ENCODE data around the gene CDC42. TPM values are rescaled to one million over a fixed set of nuclear protein-coding genes. Genes with fewer than 3 reads are reported as not detected.

Gene CDC42
- total RNA-seq, 1 experiment from 2014 or later: 217 TPM

DNA sequence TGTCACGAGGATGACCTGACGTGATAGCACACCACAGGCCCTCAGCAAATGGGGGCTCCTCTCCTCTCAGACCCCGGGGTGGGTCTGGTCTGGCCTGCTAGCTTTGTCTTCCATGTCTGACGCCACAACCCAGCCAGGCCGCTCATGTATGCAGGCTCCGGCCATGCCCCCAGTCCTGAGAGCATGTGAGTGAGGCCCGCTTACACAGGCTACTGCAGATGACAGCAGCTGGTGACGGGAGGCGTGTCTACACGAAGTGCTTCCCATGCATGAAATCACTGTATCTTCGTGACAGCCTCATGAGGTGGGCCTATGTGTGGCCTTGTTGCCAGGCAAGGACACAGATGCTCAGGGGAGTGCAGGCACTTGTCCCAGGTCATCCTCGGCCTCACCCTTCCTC, 74.0 kb downstream of the CDC42 start:
- CTCF ChIA-PET: no interaction called here

DNA sequence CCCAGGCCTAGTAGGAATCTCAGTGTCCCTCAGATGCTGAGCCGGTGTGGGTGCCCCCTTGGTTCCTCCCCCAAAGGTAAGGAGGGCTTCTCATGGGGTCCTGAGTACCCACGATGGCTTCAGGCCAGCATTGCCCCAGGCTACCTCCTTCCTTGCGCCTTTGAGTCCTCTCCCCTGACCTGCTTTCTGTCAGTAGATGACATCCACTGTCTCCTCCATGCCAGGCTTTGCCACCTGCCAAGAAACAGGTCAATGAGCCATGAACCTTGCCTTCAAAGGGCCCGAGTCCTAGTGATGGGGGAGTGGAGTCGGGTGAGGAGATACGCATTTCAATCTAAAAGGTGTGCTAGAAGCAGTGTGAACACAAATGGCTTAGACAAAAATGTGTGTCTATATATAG, 74.7 kb downstream of the CDC42 start:
- H3K4me2 ChIP-seq (ENCODE audit: low read length): no peak overlapping the region
- ChIA-PET RAD21 (ENCODE audit: low non-redundant PET in 1 of 2, low total read pairs in 2 of 2, uncharacterized antibody in 2 of 2, unreplicated experiment in 2 of 2) (no interaction called here), CTCF (no interaction called here), POLR2A (no interaction called here)
- BruUV-seq (replicated peaks): no TSS peak
- no peak for DNase-seq (ENCODE audit: low read depth, low spot score)
- H3K9ac ChIP-seq (ENCODE audit: low read length): no peak overlapping the region
- no peak for ATAC-seq
- intact Hi-C loops (cut with micrococcal nuclease): no loop called here
- H3K4me1 ChIP-seq (ENCODE audit: control insufficient read depth in 1 of 2, insufficient read depth in 2 of 2, low read length in 2 of 2): peaks cover 2 to 7% of the 10 kb centered on the region in 2 experiments
- no peaks in the 10 kb centered on the region for H3K79me2 ChIP-seq (ENCODE audit: insufficient read depth, low read length)
- H3K9me2 ChIP-seq (ENCODE audit: insufficient read depth): no peaks in the 10 kb centered on the region
- no peaks in the 10 kb centered on the region for H4K20me1 ChIP-seq (ENCODE audit: insufficient read depth)
- H3K9me3 ChIP-seq (ENCODE audit: control insufficient read depth in 1 of 2, insufficient read depth in 1 of 2, low read depth in 1 of 2, low read length in 2 of 2): no peaks in the 10 kb centered on the region
- no peaks in the 10 kb centered on the region for H3K27me3 ChIP-seq (ENCODE audit: insufficient read depth, low read length)
- no peak overlapping the region for H2AFZ ChIP-seq (ENCODE audit: low read depth, low read length, poor library complexity, severe bottlenecking)
- H3K4me3 ChIP-seq (replicated peaks in 1 of 2; ENCODE audit: low read depth in 1 of 2, low read length in 2 of 2): no peak overlapping the region
- no peak overlapping the region for H3K27ac ChIP-seq (ENCODE audit: low read depth, low read length)
- H3K36me3 ChIP-seq (ENCODE audit: control insufficient read depth in 1 of 2, insufficient read depth in 2 of 2, low read length in 2 of 2): no peaks in the 10 kb centered on the region
- TF ChIP-seq, protein P1, sequence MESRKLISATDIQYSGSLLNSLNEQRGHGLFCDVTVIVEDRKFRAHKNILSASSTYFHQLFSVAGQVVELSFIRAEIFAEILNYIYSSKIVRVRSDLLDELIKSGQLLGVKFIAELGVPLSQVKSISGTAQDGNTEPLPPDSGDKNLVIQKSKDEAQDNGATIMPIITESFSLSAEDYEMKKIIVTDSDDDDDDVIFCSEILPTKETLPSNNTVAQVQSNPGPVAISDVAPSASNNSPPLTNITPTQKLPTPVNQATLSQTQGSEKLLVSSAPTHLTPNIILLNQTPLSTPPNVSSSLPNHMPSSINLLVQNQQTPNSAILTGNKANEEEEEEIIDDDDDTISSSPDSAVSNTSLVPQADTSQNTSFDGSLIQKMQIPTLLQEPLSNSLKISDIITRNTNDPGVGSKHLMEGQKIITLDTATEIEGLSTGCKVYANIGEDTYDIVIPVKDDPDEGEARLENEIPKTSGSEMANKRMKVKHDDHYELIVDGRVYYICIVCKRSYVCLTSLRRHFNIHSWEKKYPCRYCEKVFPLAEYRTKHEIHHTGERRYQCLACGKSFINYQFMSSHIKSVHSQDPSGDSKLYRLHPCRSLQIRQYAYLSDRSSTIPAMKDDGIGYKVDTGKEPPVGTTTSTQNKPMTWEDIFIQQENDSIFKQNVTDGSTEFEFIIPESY (IDR thresholded peaks at IDR 0.05; ENCODE audit: extremely low read depth, insufficient replicate concordance, low read length): no peak
- TF ChIP-seq EZH2phosphoT487 (IDR thresholded peaks at IDR 0.05; ENCODE audit: borderline replicate concordance) (no peak), SRF (IDR thresholded peaks at IDR 0.05; ENCODE audit: low read depth) (no peak), EGR1 (IDR thresholded peaks at IDR 0.05; ENCODE audit: low read depth) (no peak), ELF1 (IDR thresholded peaks at IDR 0.05; ENCODE audit: borderline replicate concordance, low read depth) (no peak), SP1 (IDR thresholded peaks at IDR 0.05; ENCODE audit: low read depth) (no peak), CEBPB (IDR thresholded peaks at IDR 0.05; ENCODE audit: low read depth) (no peak), JUND (IDR thresholded peaks at IDR 0.05) (no peak), ZFX (IDR thresholded peaks at IDR 0.05) (no peak)
- TF ChIP-seq, protein P2, sequence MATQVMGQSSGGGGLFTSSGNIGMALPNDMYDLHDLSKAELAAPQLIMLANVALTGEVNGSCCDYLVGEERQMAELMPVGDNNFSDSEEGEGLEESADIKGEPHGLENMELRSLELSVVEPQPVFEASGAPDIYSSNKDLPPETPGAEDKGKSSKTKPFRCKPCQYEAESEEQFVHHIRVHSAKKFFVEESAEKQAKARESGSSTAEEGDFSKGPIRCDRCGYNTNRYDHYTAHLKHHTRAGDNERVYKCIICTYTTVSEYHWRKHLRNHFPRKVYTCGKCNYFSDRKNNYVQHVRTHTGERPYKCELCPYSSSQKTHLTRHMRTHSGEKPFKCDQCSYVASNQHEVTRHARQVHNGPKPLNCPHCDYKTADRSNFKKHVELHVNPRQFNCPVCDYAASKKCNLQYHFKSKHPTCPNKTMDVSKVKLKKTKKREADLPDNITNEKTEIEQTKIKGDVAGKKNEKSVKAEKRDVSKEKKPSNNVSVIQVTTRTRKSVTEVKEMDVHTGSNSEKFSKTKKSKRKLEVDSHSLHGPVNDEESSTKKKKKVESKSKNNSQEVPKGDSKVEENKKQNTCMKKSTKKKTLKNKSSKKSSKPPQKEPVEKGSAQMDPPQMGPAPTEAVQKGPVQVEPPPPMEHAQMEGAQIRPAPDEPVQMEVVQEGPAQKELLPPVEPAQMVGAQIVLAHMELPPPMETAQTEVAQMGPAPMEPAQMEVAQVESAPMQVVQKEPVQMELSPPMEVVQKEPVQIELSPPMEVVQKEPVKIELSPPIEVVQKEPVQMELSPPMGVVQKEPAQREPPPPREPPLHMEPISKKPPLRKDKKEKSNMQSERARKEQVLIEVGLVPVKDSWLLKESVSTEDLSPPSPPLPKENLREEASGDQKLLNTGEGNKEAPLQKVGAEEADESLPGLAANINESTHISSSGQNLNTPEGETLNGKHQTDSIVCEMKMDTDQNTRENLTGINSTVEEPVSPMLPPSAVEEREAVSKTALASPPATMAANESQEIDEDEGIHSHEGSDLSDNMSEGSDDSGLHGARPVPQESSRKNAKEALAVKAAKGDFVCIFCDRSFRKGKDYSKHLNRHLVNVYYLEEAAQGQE (IDR thresholded peaks at IDR 0.05; ENCODE audit: low read depth): no peak

More for the DNA sequence above, 74.0 kb downstream of the CDC42 start:
- Histone ChIP-seq H3K36me3 (ENCODE audit: control insufficient read depth in 1 of 2, insufficient read depth in 2 of 2, low read length in 2 of 2) (no peaks in the 10 kb centered on the region), H3K27ac (ENCODE audit: low read depth, low read length) (no peak overlapping the region), H3K9me3 (ENCODE audit: control insufficient read depth in 1 of 2, insufficient read depth in 1 of 2, low read depth in 1 of 2, low read length in 2 of 2) (no peaks in the 10 kb centered on the region), H3K4me2 (ENCODE audit: low read length) (no peak overlapping the region), H4K20me1 (ENCODE audit: insufficient read depth) (no peaks in the 10 kb centered on the region), H3K79me2 (ENCODE audit: insufficient read depth, low read length) (no peaks in the 10 kb centered on the region), H3K9me2 (ENCODE audit: insufficient read depth) (no peaks in the 10 kb centered on the region), H3K27me3 (ENCODE audit: insufficient read depth, low read length) (no peaks in the 10 kb centered on the region), H3K9ac (ENCODE audit: low read length) (no peak overlapping the region), H2AFZ (ENCODE audit: low read depth, low read length, poor library complexity, severe bottlenecking) (no peak overlapping the region), H3K4me3 (replicated peaks in 1 of 2; ENCODE audit: low read depth in 1 of 2, low read length in 2 of 2) (no peak overlapping the region), H3K4me1 (ENCODE audit: control insufficient read depth in 1 of 2, insufficient read depth in 2 of 2, low read length in 2 of 2) (peaks cover 0 to under 1% of the 10 kb centered on the region in 2 experiments; a peak in 1 of 4 replicates)
- POLR2A ChIA-PET: no interaction called here
- DNase-seq (ENCODE audit: low read depth, low spot score): no peak
- ATAC-seq: no peak
- BruUV-seq (replicated peaks): no TSS peak
- intact Hi-C loops (cut with micrococcal nuclease): no loop called here
- RAD21 ChIA-PET (ENCODE audit: low non-redundant PET in 1 of 2, low total read pairs in 2 of 2, uncharacterized antibody in 2 of 2, unreplicated experiment in 2 of 2): no interaction called here
- no peak for TF ChIP-seq RAD21 (IDR thresholded peaks at IDR 0.05; ENCODE audit: low read depth)
- no peak for TF ChIP-seq SRF (IDR thresholded peaks at IDR 0.05; ENCODE audit: low read depth)
- TF ChIP-seq POLR2AphosphoS5 (IDR thresholded peaks at IDR 0.05; ENCODE audit: low read depth, low read length): no peak
- no peak for TF ChIP-seq POLR2A (IDR thresholded peaks at IDR 0.05; ENCODE audit: borderline replicate concordance, extremely low read depth, insufficient read depth, insufficient read length)
- no peak for TF ChIP-seq SIN3A (IDR thresholded peaks at IDR 0.05; ENCODE audit: low read depth)
- no peak for TF ChIP-seq TCF7L2 (IDR thresholded peaks at IDR 0.05; ENCODE audit: borderline replicate concordance, extremely low read depth, insufficient read depth, insufficient read length)
- TF ChIP-seq, protein P1 (IDR thresholded peaks at IDR 0.05; ENCODE audit: extremely low read depth, insufficient replicate concordance, low read length): no peak
